ENCODE results near the gene OR51A4.

GRCh38 chr11:4962816-4963215 is 15.4 kb upstream of the OR51A4 start:
- no peak for TF ChIP-seq CTCF (IDR thresholded peaks at IDR 0.05; ENCODE audit: insufficient read depth, low read depth, low read length)
- no peak for TF ChIP-seq EZH2 (IDR thresholded peaks at IDR 0.05; ENCODE audit: insufficient read depth, low read length)
